ENCODE data around the gene SAV1.
"Not testable (repeated sequence)": the region's sequence is repeated elsewhere in the genome, so short reads cannot be mapped to it uniquely, and the experiment has no call there.

SAV1 gene

DNA sequence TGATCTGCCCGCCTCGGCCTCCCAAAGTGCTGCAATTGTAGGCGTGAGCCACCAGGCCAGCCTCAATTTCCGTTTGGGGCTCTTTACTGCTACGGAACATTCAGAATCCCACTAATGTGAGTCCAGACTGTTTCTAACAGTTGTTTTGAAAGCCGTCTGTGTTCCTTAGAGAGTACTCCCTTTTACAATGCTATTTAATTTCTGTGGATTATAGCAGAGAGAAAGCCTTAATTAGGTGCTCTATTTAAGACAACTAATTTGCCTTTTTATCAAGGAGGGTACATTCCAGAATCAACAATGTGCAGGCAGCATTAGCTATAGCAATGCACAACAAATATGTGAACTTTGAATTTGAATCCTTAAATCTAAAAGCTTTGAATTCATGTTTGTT lies 2.8 kb upstream of the SAV1 start:
- Mint-ChIP-seq H3K36me3 (peaks cover 5% of the 10 kb centered on the region), H3K27ac (no peak overlapping the region), H3K4me3 (no peak overlapping the region), H3K9me3 (no peaks in the 10 kb centered on the region), H3K4me1 (peaks cover 6% of the 10 kb centered on the region)
- no peak for ATAC-seq
- no peak for DNase-seq (ENCODE audit: low spot score in 2 of 2)

- H3K36me3 Mint-ChIP-seq, result peaks cover 5% of the 10 kb centered on the region
- peaks cover 6% of the 10 kb centered on the region for H3K4me1 Mint-ChIP-seq
- H3K9me3 Mint-ChIP-seq, result no peaks in the 10 kb centered on the region
- ATAC-seq (no peak), DNase-seq (ENCODE audit: low spot score in 2 of 2) (no peak)
- no peak overlapping the region for H3K27ac Mint-ChIP-seq
- no peak overlapping the region for H3K4me3 Mint-ChIP-seq
Observed at GRCh38 chr14:50670196-50670865, 2.2 kb upstream of the SAV1 start.

GRCh38 chr14:50669441-50669986 lies 1.4 kb upstream of the SAV1 start:
- Mint-ChIP-seq H3K27ac (no peak overlapping the region), H3K36me3 (peaks cover 9% of the 10 kb centered on the region), H3K9me3 (no peaks in the 10 kb centered on the region), H3K4me3 (no peak overlapping the region), H3K4me1 (peaks cover 6% of the 10 kb centered on the region)
- DNase-seq (ENCODE audit: low spot score in 2 of 2) (no peak), ATAC-seq (no peak)

DNA sequence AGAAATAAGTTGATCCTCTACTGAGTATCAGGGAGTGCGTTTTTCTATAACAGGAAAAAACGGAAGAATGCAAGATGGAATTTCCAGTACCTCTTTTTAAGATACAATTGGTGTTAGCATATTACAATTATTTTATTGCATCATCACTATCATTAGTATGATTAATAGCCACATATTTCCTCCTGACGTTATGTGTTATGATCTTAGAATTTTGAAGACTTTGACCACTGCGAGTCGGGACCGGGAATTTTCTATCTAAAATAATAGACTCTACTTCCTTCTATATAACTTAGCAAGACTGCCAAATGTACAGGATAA lies 679 bp upstream of the SAV1 start:
- DNase-seq (ENCODE audit: low spot score in 2 of 2) (no peak), ATAC-seq (no peak)
- H3K4me3 Mint-ChIP-seq, result no peak overlapping the region
- no peaks in the 10 kb centered on the region for H3K9me3 Mint-ChIP-seq
- H3K27ac Mint-ChIP-seq, result no peak overlapping the region
- H3K4me1 Mint-ChIP-seq, result peaks cover 9% of the 10 kb centered on the region
- H3K36me3 Mint-ChIP-seq, result peaks cover 14% of the 10 kb centered on the region

DNA sequence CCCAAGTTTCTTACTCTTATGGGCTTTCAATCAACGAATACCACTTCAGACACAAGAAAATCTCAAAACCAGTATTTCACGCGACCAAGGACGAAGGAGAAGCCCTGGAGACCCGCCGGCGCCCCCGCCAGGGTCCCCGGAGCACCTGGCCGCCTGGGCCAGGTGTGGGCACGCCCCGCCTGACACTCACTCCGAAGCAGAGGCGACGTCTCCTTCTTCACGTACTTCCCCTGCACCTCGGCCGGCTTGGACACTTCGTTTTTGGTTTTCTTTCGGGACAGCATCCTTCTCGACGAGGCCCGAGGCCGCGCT lies 466 bp downstream of the SAV1 start:
- H3K27ac Mint-ChIP-seq, result no peak overlapping the region
- peaks cover 19% of the 10 kb centered on the region for H3K36me3 Mint-ChIP-seq
- H3K4me1 Mint-ChIP-seq, result peaks cover 14% of the 10 kb centered on the region
- no peaks in the 10 kb centered on the region for H3K9me3 Mint-ChIP-seq
- DNase-seq (ENCODE audit: low spot score in 2 of 2) (no peak), ATAC-seq (no peak)
- H3K4me3 Mint-ChIP-seq, result no peak overlapping the region

- Mint-ChIP-seq H3K4me1 (peaks cover 14% of the 10 kb centered on the region), H3K36me3 (peaks cover 19% of the 10 kb centered on the region), H3K9me3 (no peaks in the 10 kb centered on the region), H3K27ac (no peak overlapping the region), H3K4me3 (no peak overlapping the region)
- ATAC-seq, result peak; percentile 5
- no peak for DNase-seq (ENCODE audit: low spot score in 2 of 2)
Observed at GRCh38 chr14:50666772-50667683, 1.1 kb downstream of the SAV1 start.

GRCh38 chr14:50665300-50665699 lies 2.8 kb downstream of the SAV1 start:
- not testable (repeated sequence) for H3K9me3 Mint-ChIP-seq; H3K4me3 Mint-ChIP-seq; DNase-seq (ENCODE audit: low spot score in 2 of 2); ATAC-seq; H3K27ac Mint-ChIP-seq
- peaks cover 19% of the 10 kb centered on the region for H3K36me3 Mint-ChIP-seq
- H3K4me1 Mint-ChIP-seq, result peaks cover 14% of the 10 kb centered on the region

GRCh38 chr14:50664579-50664978 lies 3.5 kb downstream of the SAV1 start:
- not testable (repeated sequence) for ATAC-seq; H3K4me3 Mint-ChIP-seq; H3K27ac Mint-ChIP-seq; H3K9me3 Mint-ChIP-seq; DNase-seq (ENCODE audit: low spot score in 2 of 2)
- Mint-ChIP-seq H3K4me1 (peaks cover 14% of the 10 kb centered on the region), H3K36me3 (peaks cover 19% of the 10 kb centered on the region)

- DNase-seq (ENCODE audit: low spot score in 2 of 2), result no peak
Observed at GRCh38 chr14:50659327-50659974, 8.7 kb downstream of the SAV1 start.

DNA sequence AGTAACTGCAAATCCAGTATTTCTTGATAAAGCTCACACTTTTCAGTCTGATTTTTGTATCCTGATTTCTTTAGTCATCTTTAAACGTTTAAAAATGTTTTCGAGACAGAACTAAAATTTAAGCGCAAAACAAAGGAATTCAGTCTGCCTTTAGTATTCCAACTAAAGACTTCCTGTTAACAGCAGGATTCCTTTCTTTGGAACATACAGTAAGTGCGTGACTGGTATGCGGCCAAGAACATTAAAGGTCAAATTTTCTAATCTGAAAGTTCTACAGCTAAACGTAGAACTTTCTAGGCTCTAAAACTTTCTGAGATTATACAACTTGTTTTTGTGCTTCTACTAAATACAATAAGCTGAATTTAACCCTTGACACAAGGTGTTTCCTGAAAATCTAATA lies 9.9 kb downstream of the SAV1 start:
- Mint-ChIP-seq H3K27ac (no peak overlapping the region), H3K36me3 (no peaks in the 10 kb centered on the region), H3K9me3 (no peaks in the 10 kb centered on the region), H3K4me1 (no peaks in the 10 kb centered on the region), H3K4me3 (no peak overlapping the region)
- DNase-seq (ENCODE audit: low spot score in 2 of 2) (no peak), ATAC-seq (no peak)

More at GRCh38 chr14:50659327-50659974, 8.7 kb downstream of the SAV1 start:
- Mint-ChIP-seq H3K4me1 (peaks cover 8% of the 10 kb centered on the region), H3K9me3 (no peaks in the 10 kb centered on the region), H3K36me3 (peaks cover 10% of the 10 kb centered on the region), H3K27ac (peak overlapping the region; percentile 27), H3K4me3 (no peak overlapping the region)
- no peak for ATAC-seq

- no peaks in the 10 kb centered on the region for H3K36me3 Mint-ChIP-seq
Observed at GRCh38 chr14:50657753-50658152, 10.4 kb downstream of the SAV1 start.

GRCh38 chr14:50656776-50657175 lies 11.3 kb downstream of the SAV1 start:
- no peak overlapping the region for H3K27ac Mint-ChIP-seq
- no peak for ATAC-seq
- no peak overlapping the region for H3K4me3 Mint-ChIP-seq
- no peaks in the 10 kb centered on the region for H3K4me1 Mint-ChIP-seq
- DNase-seq (ENCODE audit: low spot score in 2 of 2), result no peak
- H3K9me3 Mint-ChIP-seq, result no peaks in the 10 kb centered on the region
- H3K36me3 Mint-ChIP-seq, result no peaks in the 10 kb centered on the region

More at GRCh38 chr14:50657753-50658152, 10.4 kb downstream of the SAV1 start:
- Mint-ChIP-seq H3K4me3 (no peak overlapping the region), H3K27ac (no peak overlapping the region), H3K4me1 (no peaks in the 10 kb centered on the region), H3K9me3 (no peaks in the 10 kb centered on the region)
- ATAC-seq (no peak), DNase-seq (ENCODE audit: low spot score in 2 of 2) (no peak)

- DNase-seq (ENCODE audit: low spot score in 2 of 2) (no peak), ATAC-seq (no peak)
- H3K4me3 Mint-ChIP-seq, result no peak overlapping the region
- no peak overlapping the region for H3K27ac Mint-ChIP-seq
- no peaks in the 10 kb centered on the region for H3K9me3 Mint-ChIP-seq
- H3K4me1 Mint-ChIP-seq, result no peaks in the 10 kb centered on the region
- peaks cover 4% of the 10 kb centered on the region for H3K36me3 Mint-ChIP-seq
Observed at GRCh38 chr14:50649691-50650090, 18.4 kb downstream of the SAV1 start.

DNA sequence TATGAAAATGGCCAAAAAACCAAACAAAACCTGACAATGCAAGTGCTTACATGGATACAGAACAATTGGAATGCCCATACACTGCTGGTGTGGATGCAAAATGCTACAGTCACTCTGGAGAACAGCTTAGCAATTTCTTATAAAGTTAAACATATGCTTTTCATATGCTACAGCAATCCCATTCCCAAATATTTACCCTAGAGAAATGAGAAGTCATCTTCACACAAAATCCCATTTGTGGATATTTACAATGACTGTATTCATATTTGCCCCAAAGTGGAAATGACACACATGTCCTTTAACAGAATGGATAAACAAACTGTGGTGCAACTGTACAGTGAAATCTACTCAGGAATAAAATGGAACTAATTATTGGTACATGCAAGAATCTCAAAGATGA lies 20.4 kb downstream of the SAV1 start:
- H3K9me3 Mint-ChIP-seq, result no peaks in the 10 kb centered on the region
- H3K4me3 Mint-ChIP-seq, result no peak overlapping the region
- no peaks in the 10 kb centered on the region for H3K4me1 Mint-ChIP-seq
- DNase-seq (ENCODE audit: low spot score in 2 of 2), result no peak
- ATAC-seq, result no peak
- H3K36me3 Mint-ChIP-seq, result peaks cover 9% of the 10 kb centered on the region
- no peak overlapping the region for H3K27ac Mint-ChIP-seq

GRCh38 chr14:50647282-50647681 lies 20.8 kb downstream of the SAV1 start:
- H3K27ac Mint-ChIP-seq, result no peak overlapping the region
- H3K36me3 Mint-ChIP-seq, result peaks cover 9% of the 10 kb centered on the region
- H3K4me3 Mint-ChIP-seq, result no peak overlapping the region
- no peak for ATAC-seq
- no peak for DNase-seq (ENCODE audit: low spot score in 2 of 2)
- no peaks in the 10 kb centered on the region for H3K9me3 Mint-ChIP-seq
- no peaks in the 10 kb centered on the region for H3K4me1 Mint-ChIP-seq

Data from stimulated activated effector memory CD8-positive, alpha-beta T cell treated with anti-CD3 and anti-CD28 coated beads, Interleukin-12 subunit alpha, Interleukin-12 subunit beta, amount 100 ng/mL, for 72 hours (primary cell).